H1 (cell line): ENCODE measurements around the gene TPT1. TPM values are rescaled to one million over a fixed set of nuclear protein-coding genes. Genes with fewer than 3 reads are reported as not detected.

ENCODE experiments used
- CTCF ChIA-PET: fragments of 300-600 bp; sonication (Branson Sonifier 250); formaldehyde crosslinking; loops from one replicate; lab custom pipeline; 2021; ENCODE audit not compliant: partially characterized antibody; lab: Charles Lee
- POLR2A ChIA-PET: fragments of 300-600 bp; sonication (Branson Sonifier 250); formaldehyde crosslinking; loops from one replicate; lab custom pipeline; 2021; ENCODE audit warnings: inconsistent platforms; ENCODE audit not compliant: partially characterized antibody; lab: Charles Lee
- DNase-seq, 2 experiments: peaks; one replicate each; pipeline versions ENCODE4 v3.0.0 to v3.0.0-alpha.2; 2010 to 2022; ENCODE audit warnings: low spot score in 2 of 2, low read depth in 1 of 2, mixed read lengths in 1 of 2
- FAIRE-seq: peaks from 2 replicates; lab custom pipeline; 2011; peaks lifted over from hg19 to GRCh38; lab: Jason Lieb, UNC
- H2AFZ ChIP-seq: 2 replicates; pipeline ENCODE4 v1.8.1; 2012; ENCODE audit warnings: low read length, inconsistent platforms
- H2AK5ac ChIP-seq: 2 replicates; pipeline ENCODE4 v1.6.1; 2013; ENCODE audit warnings: low read depth, low read length
- H2BK120ac ChIP-seq: replicated peaks from 2 replicates; pipeline ENCODE3; 2013; ENCODE audit warnings: low read depth, low read length, inconsistent platforms
- H2BK12ac ChIP-seq: 2 replicates; pipeline ENCODE4 v1.6.1; 2013; ENCODE audit warnings: low read depth, low read length
- H2BK15ac ChIP-seq: 2 replicates; pipeline ENCODE4 v1.6.1; 2013; ENCODE audit warnings: low read length
- H2BK20ac ChIP-seq: 2 replicates; pipeline ENCODE4 v1.6.1; 2013; ENCODE audit warnings: low read length
- H2BK5ac ChIP-seq: 2 replicates; pipeline ENCODE4 v1.6.1; 2013; ENCODE audit warnings: low read depth, low read length
- H3K14ac ChIP-seq: 2 replicates; pipeline ENCODE4 v1.6.1; 2013; ENCODE audit warnings: inconsistent platforms; ENCODE audit not compliant: insufficient read length
- H3K18ac ChIP-seq: 2 replicates; pipeline ENCODE4 v1.6.1; 2013; ENCODE audit warnings: low read length; ENCODE audit errors: extremely low read depth
- H3K23ac ChIP-seq: 2 replicates; pipeline ENCODE4 v1.6.1; 2013; ENCODE audit warnings: inconsistent platforms; ENCODE audit not compliant: insufficient read length
- H3K23me2 ChIP-seq: 2 replicates; pipeline ENCODE4 v1.6.1; 2013; ENCODE audit warnings: low read depth, low read length
- H3K27ac ChIP-seq: 2 replicates; pipeline ENCODE4 v1.6.1; 2011; ENCODE audit warnings: low read depth, low read length, inconsistent platforms
- H3K27me3 ChIP-seq, 4 experiments: replicated peaks in 1 of 4; 1 replicate in 1 of 4; 2 replicates in 3 of 4; pipeline versions ENCODE4 v1.6.1 to v1.8.1; 2011 to 2013; ENCODE audit warnings: low read length in 3 of 4, mild to moderate bottlenecking in 3 of 4, inconsistent platforms in 2 of 4, mixed read lengths in 2 of 4, moderate library complexity in 1 of 4; ENCODE audit not compliant: control insufficient read depth in 3 of 4, insufficient read depth in 3 of 4; ENCODE audit errors: extremely low read depth in 1 of 4
- H3K36me3 ChIP-seq, 4 experiments: 2 replicates each; pipeline versions ENCODE4 v1.6.1 to v1.8.1; 2011 to 2013; ENCODE audit warnings: mild to moderate bottlenecking in 4 of 4, low read length in 3 of 4, moderate library complexity in 2 of 4, control low read depth in 1 of 4, inconsistent platforms in 1 of 4; ENCODE audit not compliant: insufficient read depth in 4 of 4, control insufficient read depth in 2 of 4
- H3K4ac ChIP-seq: replicated peaks from 2 replicates; pipeline ENCODE3; 2013; ENCODE audit warnings: low read length, low read depth, mixed read lengths, inconsistent platforms; ENCODE audit not compliant: insufficient read length
- H3K4me1 ChIP-seq, 4 experiments: replicated peaks in 1 of 4; 1 replicate in 1 of 4; 2 replicates in 3 of 4; pipeline versions ENCODE4 v1.6.1 to v1.8.1; 2011 to 2013; ENCODE audit warnings: low read length in 3 of 4, inconsistent platforms in 2 of 4, mixed read lengths in 1 of 4; ENCODE audit not compliant: insufficient read depth in 4 of 4, control insufficient read depth in 3 of 4
- H3K4me2 ChIP-seq, 2 experiments: 2 replicates each; pipeline versions ENCODE4 v1.6.1 to v1.8.1; 2011 to 2013; ENCODE audit warnings: low read depth in 2 of 2, low read length in 2 of 2, control low read depth in 1 of 2, inconsistent platforms in 1 of 2, mild to moderate bottlenecking in 1 of 2; ENCODE audit not compliant: insufficient read depth in 1 of 2
- H3K4me3 ChIP-seq, 4 experiments: fragments of 200-600, 300-600 bp in 1 of 4; sonication (generic), shearing (Covaris generic), sonication (Bioruptor Twin) in 1 of 4; 2 replicates each; pipeline versions ENCODE4 v1.5.1 to v1.8.1; 2011 to 2016; ENCODE audit warnings: low read length in 4 of 4, low read depth in 3 of 4, control low read depth in 2 of 4, inconsistent platforms in 2 of 4, mild to moderate bottlenecking in 2 of 4, mixed read lengths in 1 of 4, moderate library complexity in 1 of 4; ENCODE audit not compliant: insufficient read depth in 2 of 4; ENCODE audit errors: extremely low read depth in 1 of 4
- H3K56ac ChIP-seq: replicated peaks from 2 replicates; pipeline ENCODE3; 2013; ENCODE audit warnings: low read depth, mild to moderate bottlenecking, mixed read lengths, low read length, inconsistent platforms; ENCODE audit not compliant: insufficient read length
- H3K79me1 ChIP-seq: 2 replicates; pipeline ENCODE4 v1.6.1; 2013; ENCODE audit warnings: low read depth, low read length, control low read depth
- H3K79me2 ChIP-seq, 2 experiments: 2 replicates each; pipeline versions ENCODE4 v1.6.1 to v1.8.1; 2012 to 2013; ENCODE audit warnings: low read length in 2 of 2, mild to moderate bottlenecking in 2 of 2, inconsistent platforms in 1 of 2; ENCODE audit not compliant: insufficient read depth in 2 of 2, control insufficient read depth in 1 of 2
- H3K9ac ChIP-seq, 4 experiments: replicated peaks in 1 of 4; 1 replicate in 1 of 4; 2 replicates in 3 of 4; pipeline versions ENCODE4 v1.6.1 to v1.8.1; 2011 to 2013; ENCODE audit warnings: low read depth in 3 of 4, low read length in 3 of 4, control low read depth in 2 of 4, mild to moderate bottlenecking in 2 of 4, moderate library complexity in 2 of 4, inconsistent platforms in 1 of 4; ENCODE audit errors: extremely low read depth in 1 of 4
- H3K9me3 ChIP-seq, 2 experiments: 2 replicates each; pipeline versions ENCODE4 v1.6.1 to v1.8.1; 2012 to 2013; ENCODE audit warnings: mild to moderate bottlenecking in 2 of 2, moderate library complexity in 2 of 2, control low read depth in 1 of 2, inconsistent platforms in 1 of 2, low read depth in 1 of 2, low read length in 1 of 2, mixed read lengths in 1 of 2; ENCODE audit not compliant: insufficient read depth in 2 of 2
- H4K20me1 ChIP-seq, 2 experiments: replicated peaks in 1 of 2; 2 replicates each; pipeline versions ENCODE3 to v1.8.1; 2011 to 2013; ENCODE audit warnings: inconsistent platforms in 2 of 2, low read length in 2 of 2, mild to moderate bottlenecking in 1 of 2; ENCODE audit not compliant: insufficient read depth in 2 of 2, control insufficient read depth in 1 of 2
- H4K5ac ChIP-seq: 2 replicates; pipeline ENCODE4 v1.6.1; 2013; ENCODE audit warnings: low read length, low read depth, mixed read lengths, inconsistent platforms; ENCODE audit not compliant: insufficient read length
- H4K8ac ChIP-seq: 2 replicates; pipeline ENCODE4 v1.8.0; 2013; ENCODE audit warnings: mild to moderate bottlenecking, moderate library complexity, low read length, inconsistent platforms; ENCODE audit not compliant: insufficient read depth; ENCODE audit errors: extremely low read depth
- H4K91ac ChIP-seq: replicated peaks from 2 replicates; pipeline ENCODE3; 2013; ENCODE audit warnings: low read length, mixed read lengths, inconsistent platforms; ENCODE audit not compliant: insufficient read length
- E2F6 ChIP-seq: IDR thresholded peaks from 2 replicates; pipeline ENCODE4 v1.6.1; 2012; ENCODE audit warnings: inconsistent platforms
- EGR1 ChIP-seq: IDR thresholded peaks from 2 replicates; pipeline ENCODE4 v1.6.1; 2011; ENCODE audit warnings: low read depth, low read length, borderline replicate concordance
- RAD21 ChIP-seq, 2 experiments: IDR thresholded peaks in 1 of 2; conservative IDR thresholded peaks in 1 of 2; 2 replicates each; pipeline ENCODE4 v1.6.1; 2011; ENCODE audit warnings: low read depth in 2 of 2, low read length in 2 of 2, improper control_type of control experiment in 1 of 2, inconsistent platforms in 1 of 2, mild to moderate bottlenecking in 1 of 2, moderate library complexity in 1 of 2
- YY1 ChIP-seq: IDR thresholded peaks from 2 replicates; pipeline ENCODE4 v1.6.1; 2011; ENCODE audit warnings: low read depth, mild to moderate bottlenecking, low read length
- WGBS, 2 experiments: shearing (Covaris generic) in 1 of 2; methylation state at CpG; one replicate each; pipeline versions ENCODE4 v1.1.6 to v1.1.7; 2013 to 2015; ENCODE audit warnings: low lambda C conversion rate in 2 of 2, mixed read lengths in 2 of 2, inconsistent platforms in 1 of 2, low coverage in 1 of 2, missing lambda C conversion rate in 1 of 2; ENCODE audit not compliant: insufficient replicate concordance in 2 of 2, insufficient coverage in 1 of 2, insufficient read length in 1 of 2; ENCODE audit errors: extremely low coverage in 1 of 2, missing lambda C conversion rate in 1 of 2; 5-methylcytosine and 5-hydroxymethylcytosine counted together
- polyA plus RNA-seq, 7 experiments: library from polyadenylated mRNA; depleted of rRNA in 3 of 7; stranded (reverse) in 5 of 7; unstranded in 2 of 7; fragments of >200 nt in 5 of 7; fragments of 200-250 nt in 2 of 7; gene quantifications; 1 replicate in 5 of 7; 2 replicates in 1 of 7; 4 replicates in 1 of 7; pipeline versions ENCODE4 v1.2.1 to v1.2.3, GENCODE V29; 2011 to 2013; ENCODE audit warnings: missing spikeins in 2 of 7, mixed read lengths in 2 of 7
- total RNA-seq: library from RNA; stranded (reverse); fragmentation: NEBNext Ultra II Directional; extraction: Animal tissue kit (Norgen Biotek cat#: 25700); gene quantifications from 2 replicates; pipeline ENCODE4 v1.2.1, GENCODE V29; 2021
- TF ChIP-seq, protein P1 (sequence below): IDR thresholded peaks from 2 replicates; pipeline ENCODE4 v1.6.1; 2011; ENCODE audit warnings: low read length, improper control_type of control experiment

Gene TPT1
- total and polyA plus RNA-seq, 2 of the 8 experiments (the other 6 are each of a cell fraction or from before 2014, with no cell fraction given): 2,245 to 2,279 TPM

- H3K56ac ChIP-seq: peak overlapping the region; percentile 86
- H3K4ac ChIP-seq: peak overlapping the region; percentile 92
- H2BK20ac ChIP-seq: no peak overlapping the region
- H3K23me2 ChIP-seq: peaks cover 10% of the 10 kb centered on the region; the same call in 1 of the 2 replicates
- H3K18ac ChIP-seq: peak overlapping the region; percentile 96
- H3K36me3 ChIP-seq: peaks cover 41 to 51% (median 46%) of the 10 kb centered on the region in 4 experiments
- H3K79me1 ChIP-seq: 0 out of 2 replicates have a peak, but pooled peaks cover 7% of the 10 kb centered on the region
- 1% methylated on average over 33 of the region's 64 CpGs; no CpG with 5 or more reads in 1 of the 2 experiments for WGBS, 2 experiments
- H3K27me3 ChIP-seq: no peaks in the 10 kb centered on the region
- peak overlapping the region; percentile 70 to 79 for H3K4me2 ChIP-seq
- no peak overlapping the region for H2AK5ac ChIP-seq
- peaks cover 0 to 4% (median 2%) of the 10 kb centered on the region in 4 experiments; a peak in 4 of 7 replicates for H3K4me1 ChIP-seq
- peak overlapping the region; percentile 87 to 91 (median 88) for H3K4me3 ChIP-seq
- no peaks in the 10 kb centered on the region for H3K9me3 ChIP-seq
- H4K5ac ChIP-seq: peak overlapping the region; percentile 92
- H3K9ac ChIP-seq: peak overlapping the region; percentile 91 to 99 (median 97)
- H3K27ac ChIP-seq: peak overlapping the region; percentile 94
- no peak overlapping the region for H2BK120ac ChIP-seq
- peak overlapping the region; percentile 98 for H2BK5ac ChIP-seq
- H3K23ac ChIP-seq: no peak overlapping the region
- no peak overlapping the region for H2BK15ac ChIP-seq
- H3K79me2 ChIP-seq: peaks cover 12 to 46% of the 10 kb centered on the region in 2 experiments
- H4K20me1 ChIP-seq: peaks cover 19 to 22% of the 10 kb centered on the region in 2 experiments
- DNase-seq (peak in 1 of 2 experiments; percentile 79), FAIRE-seq (no peak)
- peak overlapping the region; percentile 98; the same call in 1 of the 2 replicates for H4K8ac ChIP-seq
- no peak overlapping the region for H3K14ac ChIP-seq
- ChIA-PET POLR2A (interaction anchor here (0.5 to 16.2 kb wide), 40 partner anchors 9 to 421 kb away, joined by 3 to 319 read pairs (median 5); partner anchors contain the start of genes KCTD4 and SLC25A30), CTCF (interaction anchor here (1.3 to 2.6 kb wide), 3 partner anchors 10 to 31 kb away, joined by 6 to 13 read pairs (median 6); no protein-coding TSS in a partner anchor)
- peak overlapping the region; percentile 91 for H4K91ac ChIP-seq
- no peak overlapping the region for H2BK12ac ChIP-seq
- no peak overlapping the region for H2AFZ ChIP-seq
- TF ChIP-seq YY1 (0 out of 2 replicates have a peak, but pooled peaks have one; percentile 13), EGR1 (no peak), E2F6 (peak; percentile 40; the same call in 1 of the 2 replicates), RAD21 (IDR thresholded peaks at IDR 0.05 in 1 of 2, conservative IDR thresholded peaks at IDR 0.05 in 1 of 2; ENCODE audit: low read depth in 2 of 2, low read length in 2 of 2) (peak in 1 of 2 experiments; percentile 36; a peak in 2 of 4 replicates)
- TF ChIP-seq, protein P1, sequence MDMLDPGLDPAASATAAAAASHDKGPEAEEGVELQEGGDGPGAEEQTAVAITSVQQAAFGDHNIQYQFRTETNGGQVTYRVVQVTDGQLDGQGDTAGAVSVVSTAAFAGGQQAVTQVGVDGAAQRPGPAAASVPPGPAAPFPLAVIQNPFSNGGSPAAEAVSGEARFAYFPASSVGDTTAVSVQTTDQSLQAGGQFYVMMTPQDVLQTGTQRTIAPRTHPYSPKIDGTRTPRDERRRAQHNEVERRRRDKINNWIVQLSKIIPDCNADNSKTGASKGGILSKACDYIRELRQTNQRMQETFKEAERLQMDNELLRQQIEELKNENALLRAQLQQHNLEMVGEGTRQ: no peak
Observed at GRCh38 chr13:45340422-45341033, 455 bp downstream of the TPT1 start.
